HG03135 (cell line): ENCODE measurements around the gene P3R3URF.
A peak's percentile ranks its signal among the peaks of the same experiment; 100 is the strongest.
"Not testable (repeated sequence)": the region's sequence is repeated elsewhere in the genome, so short reads cannot be mapped to it uniquely, and the experiment has no call there.

Experiments
- ATAC-seq: cut with Tn5 transposase; IDR thresholded peaks from one replicate; pipeline ENCODE4 v1.9.1; 2021; ENCODE audit warnings: mild to moderate bottlenecking, moderate library complexity; ENCODE audit not compliant: unreplicated experiment

P3R3URF gene

GRCh38 chr1:46176211-46176865 is at the start of gene P3R3URF:
P3R3URF (minus strand) TSS chr1:46176488; CDS start chr1:46176471, 17 bp downstream.
- no peak for ATAC-seq

- no peak for ATAC-seq
Observed at GRCh38 chr1:46224966-46225365, 48.7 kb upstream of the P3R3URF start.

- ATAC-seq: no peak
Observed at GRCh38 chr1:46223472-46223943, 47.2 kb upstream of the P3R3URF start.

- ATAC-seq: not testable (repeated sequence)
Observed at GRCh38 chr1:46223055-46223454, 46.8 kb upstream of the P3R3URF start.

GRCh38 chr1:46221749-46222148 is 45.5 kb upstream of the P3R3URF start:
- no peak for ATAC-seq

GRCh38 chr1:46220808-46221207 is 44.5 kb upstream of the P3R3URF start:
- ATAC-seq: no peak

- no peak for ATAC-seq
Observed at GRCh38 chr1:46219551-46220520, 43.5 kb upstream of the P3R3URF start.

GRCh38 chr1:46218443-46218842 is 42.2 kb upstream of the P3R3URF start:
- ATAC-seq: no peak

GRCh38 chr1:46215504-46215903 is 39.2 kb upstream of the P3R3URF start:
- ATAC-seq: no peak

GRCh38 chr1:46211051-46211450 is 34.8 kb upstream of the P3R3URF start:
- no peak for ATAC-seq

- ATAC-seq: no peak
Observed at GRCh38 chr1:46210561-46210960, 34.3 kb upstream of the P3R3URF start.

GRCh38 chr1:46206399-46206798 is 30.1 kb upstream of the P3R3URF start:
- no peak for ATAC-seq

GRCh38 chr1:46205791-46206190 is 29.5 kb upstream of the P3R3URF start:
- no peak for ATAC-seq

GRCh38 chr1:46205141-46205540 is 28.9 kb upstream of the P3R3URF start:
- no peak for ATAC-seq

- ATAC-seq: no peak
Observed at GRCh38 chr1:46204406-46204742, 28.1 kb upstream of the P3R3URF start.

- no peak for ATAC-seq
Observed at GRCh38 chr1:46203738-46204405, 27.6 kb upstream of the P3R3URF start.

GRCh38 chr1:46199233-46199749 is 23.0 kb upstream of the P3R3URF start:
- ATAC-seq: no peak

GRCh38 chr1:46197964-46198811 is 21.9 kb upstream of the P3R3URF start, which contains the start of gene POMGNT1:
POMGNT1 (minus strand) TSS chr1:46198434; CDS start chr1:46197821, 613 bp downstream.
- ATAC-seq: peak; percentile 76

GRCh38 chr1:46197560-46197963 is 21.3 kb upstream of the P3R3URF start:
- ATAC-seq: no peak

GRCh38 chr1:46196609-46197008 is 20.3 kb upstream of the P3R3URF start:
- no peak for ATAC-seq
